Neuronal stem cell (in vitro differentiated cells): ENCODE results near the gene GNB3.

Experiments used
- DNase-seq: peaks from one replicate; pipeline ENCODE4 v3.0.0-alpha.2; 2013; ENCODE audit warnings: low spot score
- H2AFZ ChIP-seq: one replicate; pipeline ENCODE4 v1.6.1; 2013; ENCODE audit warnings: mild to moderate bottlenecking, low read length, inconsistent platforms
- H2AK5ac ChIP-seq: 2 replicates; pipeline ENCODE4 v1.6.1; 2013; ENCODE audit warnings: low read depth, mild to moderate bottlenecking, inconsistent platforms, low read length, moderate library complexity, mixed read lengths
- H2BK120ac ChIP-seq: 2 replicates; pipeline ENCODE4 v1.6.1; 2013; ENCODE audit warnings: low read depth, mild to moderate bottlenecking, inconsistent platforms, low read length, moderate library complexity, mixed read lengths
- H2BK12ac ChIP-seq: one replicate; pipeline ENCODE4 v1.6.1; 2013; ENCODE audit warnings: low read length, inconsistent platforms
- H2BK15ac ChIP-seq: 2 replicates; pipeline ENCODE4 v1.6.1; 2013; ENCODE audit warnings: mild to moderate bottlenecking, low read length, inconsistent platforms, mixed read lengths
- H2BK5ac ChIP-seq: one replicate; pipeline ENCODE4 v1.6.1; 2013; ENCODE audit warnings: inconsistent platforms, mild to moderate bottlenecking, low read length, moderate library complexity
- H3K14ac ChIP-seq: one replicate; pipeline ENCODE4 v1.6.1; 2013; ENCODE audit warnings: low read length, inconsistent platforms
- H3K18ac ChIP-seq: 2 replicates; pipeline ENCODE4 v1.6.1; 2013; ENCODE audit warnings: low read length, inconsistent platforms
- H3K23ac ChIP-seq: 2 replicates; pipeline ENCODE4 v1.6.1; 2013; ENCODE audit warnings: low read depth, mild to moderate bottlenecking, mixed read lengths, low read length, inconsistent platforms; ENCODE audit not compliant: poor library complexity
- H3K27ac ChIP-seq: replicated peaks from 3 replicates; pipeline ENCODE4 v1.5.1; 2013; ENCODE audit warnings: low read length, inconsistent platforms
- H3K27me3 ChIP-seq, 3 experiments: 2 replicates each; pipeline ENCODE4 v1.6.1; 2013; ENCODE audit warnings: low read length in 3 of 3, mild to moderate bottlenecking in 2 of 3, inconsistent platforms in 1 of 3, low read depth in 1 of 3, mixed read lengths in 1 of 3, moderate library complexity in 1 of 3; ENCODE audit not compliant: control insufficient read depth in 3 of 3, insufficient read depth in 3 of 3
- H3K36me3 ChIP-seq, 2 donors: replicated peaks in 1 of 2; 2 replicates each; pipeline ENCODE4 v1.6.1; 2013; ENCODE audit warnings: low read length in 2 of 2; ENCODE audit not compliant: control insufficient read depth in 2 of 2, insufficient read depth in 2 of 2
- H3K4ac ChIP-seq: 2 replicates; pipeline ENCODE4 v1.6.1; 2013; ENCODE audit warnings: inconsistent platforms, mild to moderate bottlenecking, low read length, moderate library complexity
- H3K4me1 ChIP-seq, 2 donors: 1 replicate in 1 of 2; 2 replicates in 1 of 2; pipeline ENCODE4 v1.6.1; 2013; ENCODE audit warnings: low read length in 2 of 2, low read depth in 1 of 2; ENCODE audit not compliant: control insufficient read depth in 2 of 2, insufficient read depth in 1 of 2
- H3K4me2 ChIP-seq: one replicate; pipeline ENCODE4 v1.6.1; 2013; ENCODE audit warnings: mild to moderate bottlenecking, low read length, inconsistent platforms; ENCODE audit not compliant: insufficient read depth, poor library complexity, severe bottlenecking
- H3K4me3 ChIP-seq, 2 donors: 2 replicates each; pipeline ENCODE4 v1.5.1; 2013; ENCODE audit warnings: low read length in 2 of 2, mild to moderate bottlenecking in 2 of 2, inconsistent platforms in 1 of 2, moderate library complexity in 1 of 2
- H3K79me1 ChIP-seq: one replicate; pipeline ENCODE4 v1.6.1; 2013; ENCODE audit warnings: low read depth, mild to moderate bottlenecking, inconsistent platforms, low read length, moderate library complexity
- H3K9ac ChIP-seq: one replicate; pipeline ENCODE4 v1.6.1; 2013; ENCODE audit warnings: mild to moderate bottlenecking, low read depth, low read length, inconsistent platforms; ENCODE audit not compliant: poor library complexity
- H3K9me3 ChIP-seq, 2 donors: replicated peaks in 1 of 2; 2 replicates each; pipeline versions ENCODE3 to v1.6.1; 2013; ENCODE audit warnings: low read length in 2 of 2, mild to moderate bottlenecking in 2 of 2, inconsistent platforms in 1 of 2, low read depth in 1 of 2, mixed read lengths in 1 of 2, moderate library complexity in 1 of 2; ENCODE audit not compliant: control insufficient read depth in 2 of 2, insufficient read depth in 1 of 2
- H4K8ac ChIP-seq: one replicate; pipeline ENCODE4 v1.6.1; 2013; ENCODE audit warnings: low read depth, mild to moderate bottlenecking, inconsistent platforms, low read length, moderate library complexity
- H4K91ac ChIP-seq: one replicate; pipeline ENCODE4 v1.6.1; 2013; ENCODE audit warnings: low read length, low read depth, mild to moderate bottlenecking, inconsistent platforms; ENCODE audit not compliant: poor library complexity
- WGBS, 2 donors: extraction: QIAGEN DNeasy Blood & Tissue Kit; methylation state at CpG; one replicate each; pipeline ENCODE4 v1.1.7; 2013; ENCODE audit warnings: missing lambda C conversion rate in 2 of 2, mixed read lengths in 1 of 2; ENCODE audit not compliant: insufficient read length in 2 of 2, insufficient replicate concordance in 1 of 2; ENCODE audit errors: extremely low coverage in 2 of 2; 5-methylcytosine and 5-hydroxymethylcytosine counted together

Gene GNB3

GRCh38 chr12:6825398-6826124 lies 15.2 kb upstream of the GNB3 start:
- Histone ChIP-seq H3K27me3 (no peaks in the 10 kb centered on the region), H3K27ac (no peak overlapping the region), H3K4ac (no peak overlapping the region), H2AFZ (no peak overlapping the region), H3K9me3 (peaks cover 0 to 3% of the 10 kb centered on the region in 2 donors), H3K23ac (peak overlapping the region; percentile 66), H3K4me1 (peaks cover 27 to 40% of the 10 kb centered on the region in 2 donors), H3K18ac (peak overlapping the region; percentile 88), H2AK5ac (peak overlapping the region; percentile 96), H3K36me3 (peaks cover 10 to 11% of the 10 kb centered on the region in 2 donors), H3K9ac (no peak overlapping the region), H2BK12ac (peak overlapping the region; percentile 59), H3K4me2 (peak overlapping the region; percentile 65), H4K8ac (peak overlapping the region; percentile 97), H3K79me1 (peaks cover 25% of the 10 kb centered on the region), H3K14ac (peak overlapping the region; percentile 94), H2BK5ac (peak overlapping the region; percentile 75), H2BK15ac (peak overlapping the region; percentile 82), H4K91ac (peak overlapping the region; percentile 57), H2BK120ac (peak overlapping the region; percentile 79), H3K4me3 (no peak overlapping the region)
- no CpG with 5 or more reads among the region's 19 CpGs for WGBS, 2 donors
- peak; percentile 87 for DNase-seq

GRCh38 chr12:6826125-6826733 lies 14.5 kb upstream of the GNB3 start:
- no peak overlapping the region for H3K9ac ChIP-seq
- H3K4me2 ChIP-seq = no peak overlapping the region
- no peak overlapping the region for H3K14ac ChIP-seq
- no peak overlapping the region for H2BK12ac ChIP-seq
- H3K4me1 ChIP-seq = peaks cover 21 to 34% of the 10 kb centered on the region in 2 donors
- peak overlapping the region; percentile 75 for H2BK5ac ChIP-seq
- H3K79me1 ChIP-seq = peaks cover 31% of the 10 kb centered on the region
- H2AFZ ChIP-seq = no peak overlapping the region
- no peak overlapping the region for H3K4me3 ChIP-seq
- peaks cover 16 to 18% of the 10 kb centered on the region in 2 donors for H3K36me3 ChIP-seq
- peak overlapping the region; percentile 96 for H2AK5ac ChIP-seq
- H2BK15ac ChIP-seq = peak overlapping the region; percentile 82
- no peak overlapping the region for H3K18ac ChIP-seq
- no peak overlapping the region for H3K23ac ChIP-seq
- H3K9me3 ChIP-seq = peaks cover 0 to 3% of the 10 kb centered on the region in 2 donors
- H3K27me3 ChIP-seq = no peaks in the 10 kb centered on the region
- no CpG with 5 or more reads among the region's 17 CpGs for WGBS, 2 donors
- H3K4ac ChIP-seq = no peak overlapping the region
- peak overlapping the region; percentile 57 for H4K91ac ChIP-seq
- no peak overlapping the region for H3K27ac ChIP-seq
- peak overlapping the region; percentile 77 for H2BK120ac ChIP-seq
- no peak for DNase-seq
- H4K8ac ChIP-seq = no peak overlapping the region

GRCh38 chr12:6826734-6827436 lies 13.8 kb upstream of the GNB3 start:
- Histone ChIP-seq H2BK15ac (peak overlapping the region; percentile 82), H3K4me2 (peak overlapping the region; percentile 38), H3K14ac (no peak overlapping the region), H3K79me1 (peaks cover 36% of the 10 kb centered on the region), H3K27me3 (no peaks in the 10 kb centered on the region), H3K4me1 (peaks cover 20 to 33% of the 10 kb centered on the region in 2 donors), H3K27ac (peak overlapping the region; percentile 83), H3K18ac (peak overlapping the region; percentile 63), H2AK5ac (peak overlapping the region; percentile 96), H3K9me3 (peaks cover 0 to 3% of the 10 kb centered on the region in 2 donors), H2BK120ac (no peak overlapping the region), H3K9ac (peak overlapping the region; percentile 64), H2BK5ac (peak overlapping the region; percentile 75), H4K91ac (no peak overlapping the region), H2AFZ (no peak overlapping the region), H3K23ac (no peak overlapping the region), H4K8ac (no peak overlapping the region), H3K36me3 (peaks cover 23 to 25% of the 10 kb centered on the region in 2 donors), H2BK12ac (peak overlapping the region; percentile 75), H3K4me3 (no peak overlapping the region), H3K4ac (peak overlapping the region; percentile 71)
- DNase-seq = no peak
- no CpG with 5 or more reads among the region's 22 CpGs for WGBS, 2 donors
